Right atrium auricular region (tissue), 2 donors: ENCODE results near the gene C14orf119. TPM values are rescaled to one million over a fixed set of nuclear protein-coding genes. Genes with fewer than 3 reads are reported as not detected.

Experiments
- DNase-seq: peaks from one replicate; pipeline ENCODE4 v3.0.0-alpha.2; 2019; ENCODE audit warnings: low spot score
- H3K27ac ChIP-seq, 2 donors: fragments of 200-600 bp; sonication (generic); 1 replicate in 1 of 2; 2 replicates in 1 of 2; pipeline ENCODE4 v1.5.1; 2016 to 2019
- H3K27me3 ChIP-seq, 2 donors: fragments of 200-600 bp; sonication (generic); one replicate each; pipeline versions ENCODE4 v1.5.1 to v1.6.0; 2017 to 2019
- H3K36me3 ChIP-seq: fragments of 200-600 bp; sonication (generic); one replicate; pipeline ENCODE4 v1.5.1; 2016
- H3K4me1 ChIP-seq, 2 donors: fragments of 200-600 bp; sonication (generic); one replicate each; pipeline versions ENCODE4 v1.5.1 to v1.6.0; 2017 to 2019
- H3K4me3 ChIP-seq, 2 donors: fragments of 200-600 bp; sonication (generic); 1 replicate in 1 of 2; 2 replicates in 1 of 2; pipeline ENCODE4 v1.5.1; 2017 to 2019; ENCODE audit warnings: mild to moderate bottlenecking in 1 of 2, moderate library complexity in 1 of 2
- H3K9me3 ChIP-seq, 2 donors: fragments of 200-600 bp; sonication (generic); one replicate each; pipeline ENCODE4 v1.5.1; 2019
- CTCF ChIP-seq, 2 donors: fragments of 200-600 bp; sonication (generic); IDR thresholded peaks; one replicate each; pipeline ENCODE4 v1.5.1; 2019; ENCODE audit warnings: antibody characterized with exemption in 2 of 2
- total RNA-seq, 2 donors: library from RNA; depleted of rRNA; stranded (reverse); fragments of >200 nt; gene quantifications; one replicate each; pipeline ENCODE4 v1.1.0, GENCODE V29; 2016

The C14orf119 gene
- total RNA-seq, 2 donors from 2014 or later: 13.5 to 23.7 TPM

GRCh38 chr14:23058654-23059504, 36.4 kb upstream of the C14orf119 start:
- TF ChIP-seq CTCF (IDR thresholded peaks at IDR 0.05): no peak

GRCh38 chr14:23060536-23061260, 34.6 kb upstream of the C14orf119 start:
- no peak overlapping the region for H3K4me3 ChIP-seq
- no peaks in the 10 kb centered on the region for H3K9me3 ChIP-seq
- no peak for TF ChIP-seq CTCF (IDR thresholded peaks at IDR 0.05)
- H3K36me3 ChIP-seq: peaks cover 69% of the 10 kb centered on the region
- no peak overlapping the region for H3K27ac ChIP-seq
- DNase-seq: no peak
- H3K4me1 ChIP-seq: peaks cover 0 to 30% of the 10 kb centered on the region in 2 donors
- no peaks in the 10 kb centered on the region for H3K27me3 ChIP-seq

More at GRCh38 chr14:23058654-23059504, 36.4 kb upstream of the C14orf119 start:
- Histone ChIP-seq H3K4me3 (no peak overlapping the region), H3K27ac (no peak overlapping the region), H3K4me1 (peaks cover 0 to 31% of the 10 kb centered on the region in 2 donors), H3K9me3 (no peaks in the 10 kb centered on the region), H3K27me3 (no peaks in the 10 kb centered on the region), H3K36me3 (peaks cover 53% of the 10 kb centered on the region)
- no peak for DNase-seq

- DNase-seq: peak; percentile 81
- TF ChIP-seq CTCF (IDR thresholded peaks at IDR 0.05): no peak
- peaks cover 0 to 19% of the 10 kb centered on the region in 2 donors for H3K4me1 ChIP-seq
- no peak overlapping the region for H3K4me3 ChIP-seq
- no peaks in the 10 kb centered on the region for H3K9me3 ChIP-seq
- H3K27ac ChIP-seq: peak overlapping the region in 1 of 2 donors; percentile 28
- H3K27me3 ChIP-seq: no peaks in the 10 kb centered on the region
- H3K36me3 ChIP-seq: peaks cover 82% of the 10 kb centered on the region
Observed at GRCh38 chr14:23062002-23062401, 33.3 kb upstream of the C14orf119 start.

GRCh38 chr14:23063601-23064000, 31.7 kb upstream of the C14orf119 start:
- H3K4me3 ChIP-seq: no peak overlapping the region
- no peaks in the 10 kb centered on the region for H3K27me3 ChIP-seq
- H3K36me3 ChIP-seq: peaks cover 96% of the 10 kb centered on the region
- DNase-seq: no peak
- H3K27ac ChIP-seq: no peak overlapping the region
- peaks cover 0 to 19% of the 10 kb centered on the region in 2 donors for H3K4me1 ChIP-seq
- no peak for TF ChIP-seq CTCF (IDR thresholded peaks at IDR 0.05)
- no peaks in the 10 kb centered on the region for H3K9me3 ChIP-seq

GRCh38 chr14:23066368-23066767, 28.9 kb upstream of the C14orf119 start:
- peak; percentile 50 for DNase-seq
- H3K36me3 ChIP-seq: peaks cover 70% of the 10 kb centered on the region
- H3K9me3 ChIP-seq: no peaks in the 10 kb centered on the region
- peaks cover 0 to 30% of the 10 kb centered on the region in 2 donors for H3K4me1 ChIP-seq
- no peaks in the 10 kb centered on the region for H3K27me3 ChIP-seq
- H3K4me3 ChIP-seq: no peak overlapping the region
- no peak overlapping the region for H3K27ac ChIP-seq
- TF ChIP-seq CTCF (IDR thresholded peaks at IDR 0.05): no peak
